ENCODE results near the gene SFRP5.

DNA sequence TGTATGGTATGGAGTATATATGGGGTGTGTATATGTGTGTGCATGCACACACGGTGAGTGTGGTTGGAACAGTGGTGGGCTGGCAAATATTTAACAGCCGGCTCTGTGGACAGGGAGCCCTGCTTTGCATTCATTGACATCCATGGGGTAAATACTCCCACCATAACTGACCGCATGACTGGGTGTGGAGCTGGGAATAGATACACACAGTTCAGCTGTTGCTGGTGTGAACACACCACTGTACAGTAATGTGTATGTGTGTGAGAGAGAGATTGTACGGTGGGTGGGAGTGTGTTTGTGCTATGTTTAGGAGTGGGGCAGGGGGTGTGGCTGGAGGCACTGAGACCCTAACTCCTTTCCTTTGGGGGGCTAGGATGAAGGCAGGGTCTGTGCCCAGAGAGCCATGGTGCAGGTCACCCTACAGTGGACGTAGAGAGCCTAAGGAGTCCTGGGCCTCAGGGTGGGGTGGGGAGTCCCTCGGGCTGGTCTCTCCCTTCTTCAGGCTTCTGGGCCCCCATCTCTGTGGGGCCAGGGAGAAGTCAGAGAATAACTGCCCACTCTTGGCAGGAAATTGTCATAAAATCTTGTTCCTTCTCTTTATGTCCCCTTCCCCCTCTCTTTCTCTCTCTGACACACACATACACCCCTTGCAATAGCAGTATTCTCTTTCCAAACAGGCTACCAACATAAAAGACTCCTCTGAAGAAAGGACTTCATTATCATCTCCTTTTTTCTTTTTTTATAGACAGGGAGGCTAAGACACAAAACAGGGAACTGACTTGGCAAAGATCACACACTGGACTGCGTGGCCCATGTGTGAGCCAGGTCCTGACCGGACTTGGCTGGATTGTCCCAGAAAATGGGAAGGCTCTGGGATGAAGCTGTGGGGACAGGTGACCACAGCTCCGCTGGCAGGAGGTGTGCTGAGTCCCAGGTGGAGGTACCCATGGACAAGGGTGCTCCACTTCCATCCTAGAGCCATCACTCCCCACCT is 3.2 kb downstream of the SFRP5 start:
- TF ChIP-seq, protein P1, sequence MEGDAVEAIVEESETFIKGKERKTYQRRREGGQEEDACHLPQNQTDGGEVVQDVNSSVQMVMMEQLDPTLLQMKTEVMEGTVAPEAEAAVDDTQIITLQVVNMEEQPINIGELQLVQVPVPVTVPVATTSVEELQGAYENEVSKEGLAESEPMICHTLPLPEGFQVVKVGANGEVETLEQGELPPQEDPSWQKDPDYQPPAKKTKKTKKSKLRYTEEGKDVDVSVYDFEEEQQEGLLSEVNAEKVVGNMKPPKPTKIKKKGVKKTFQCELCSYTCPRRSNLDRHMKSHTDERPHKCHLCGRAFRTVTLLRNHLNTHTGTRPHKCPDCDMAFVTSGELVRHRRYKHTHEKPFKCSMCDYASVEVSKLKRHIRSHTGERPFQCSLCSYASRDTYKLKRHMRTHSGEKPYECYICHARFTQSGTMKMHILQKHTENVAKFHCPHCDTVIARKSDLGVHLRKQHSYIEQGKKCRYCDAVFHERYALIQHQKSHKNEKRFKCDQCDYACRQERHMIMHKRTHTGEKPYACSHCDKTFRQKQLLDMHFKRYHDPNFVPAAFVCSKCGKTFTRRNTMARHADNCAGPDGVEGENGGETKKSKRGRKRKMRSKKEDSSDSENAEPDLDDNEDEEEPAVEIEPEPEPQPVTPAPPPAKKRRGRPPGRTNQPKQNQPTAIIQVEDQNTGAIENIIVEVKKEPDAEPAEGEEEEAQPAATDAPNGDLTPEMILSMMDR (IDR thresholded peaks at IDR 0.05) = no peak
- TF ChIP-seq POLR2A (IDR thresholded peaks at IDR 0.05) = no peak

All from uterus (tissue), 2 donors.